Measurements from ENCODE around the gene PIK3CD. TPM values are rescaled to one million over a fixed set of nuclear protein-coding genes. Genes with fewer than 3 reads are reported as not detected.

The PIK3CD gene
- total and polyA plus RNA-seq, 2 of the 8 experiments (the other 6 are each of a cell fraction or from before 2014, with no cell fraction given), result 20.6 to 24.1 TPM

- no peak overlapping the region for H2BK20ac ChIP-seq (ENCODE audit: low read length)
- H3K79me2 ChIP-seq (ENCODE audit: control insufficient read depth in 1 of 2, insufficient read depth in 2 of 2, low read length in 2 of 2), result no peaks in the 10 kb centered on the region
- TF ChIP-seq USF2 (IDR thresholded peaks at IDR 0.05; ENCODE audit: low read length), result no peak
- TF ChIP-seq ASH2L (IDR thresholded peaks at IDR 0.05; ENCODE audit: low read length), result no peak
- no peak for TF ChIP-seq POLR2AphosphoS5 (IDR thresholded peaks at IDR 0.05; ENCODE audit: low read depth, low read length)
- TF ChIP-seq FOSL1 (IDR thresholded peaks at IDR 0.05; ENCODE audit: insufficient read depth, low read depth, low read length), result no peak
- TF ChIP-seq EGR1 (IDR thresholded peaks at IDR 0.05; ENCODE audit: borderline replicate concordance, low read depth, low read length), result no peak
- no peak for TF ChIP-seq NRF1 (IDR thresholded peaks at IDR 0.05; ENCODE audit: low read depth, low read length)
- no peak for TF ChIP-seq CHD2 (IDR thresholded peaks at IDR 0.05; ENCODE audit: low read length)
- no peak for TF ChIP-seq POU5F1 (IDR thresholded peaks at IDR 0.05; ENCODE audit: low read depth, low read length)
- no peak for TF ChIP-seq CBX8 (IDR thresholded peaks at IDR 0.05; ENCODE audit: borderline replicate concordance, low read depth, low read length)
- no peak overlapping the region for H2BK15ac ChIP-seq (ENCODE audit: low read length)
- WGBS, 2 experiments (ENCODE audit: extremely low coverage in 1 of 2, insufficient coverage in 1 of 2, insufficient read length in 1 of 2, insufficient replicate concordance in 2 of 2, low coverage in 1 of 2, low lambda C conversion rate in 2 of 2, missing lambda C conversion rate in 1 of 2), result 93% methylated on average over 9 of the region's 9 CpGs; no CpG with 5 or more reads in 1 of the 2 experiments
- CTCF ChIA-PET (ENCODE audit: partially characterized antibody), result interaction anchor here (0.6 to 6.2 kb wide), 2 partner anchors 14 to 95 kb away, joined by 3 to 32 read pairs; no protein-coding TSS in a partner anchor
- no peak overlapping the region for H3K4me2 ChIP-seq (ENCODE audit: insufficient read depth in 1 of 2, low read depth in 2 of 2, low read length in 2 of 2)
- no peaks in the 10 kb centered on the region; the same call in 1 of the 2 replicates for H3K79me1 ChIP-seq (ENCODE audit: low read depth, low read length)
- H4K20me1 ChIP-seq (replicated peaks in 1 of 2; ENCODE audit: control insufficient read depth in 1 of 2, insufficient read depth in 2 of 2, low read length in 2 of 2), result peaks cover 3 to 8% of the 10 kb centered on the region in 2 experiments
- no peak overlapping the region for H4K5ac ChIP-seq (ENCODE audit: insufficient read length, low read depth, low read length)
- H2BK120ac ChIP-seq (replicated peaks; ENCODE audit: low read depth, low read length), result no peak overlapping the region
- H3K4ac ChIP-seq (replicated peaks; ENCODE audit: insufficient read length, low read depth, low read length), result no peak overlapping the region
- no peak overlapping the region for H4K8ac ChIP-seq (ENCODE audit: extremely low read depth, insufficient read depth, low read length)
- H3K4me1 ChIP-seq (replicated peaks in 1 of 4; ENCODE audit: control insufficient read depth in 3 of 4, insufficient read depth in 4 of 4, low read length in 3 of 4), result no peaks in the 10 kb centered on the region; a peak in 1 of 7 replicates
- no peak overlapping the region for H3K9ac ChIP-seq (replicated peaks in 1 of 4; ENCODE audit: extremely low read depth in 1 of 4, low read depth in 3 of 4, low read length in 3 of 4)
- no peak overlapping the region for H3K56ac ChIP-seq (replicated peaks; ENCODE audit: insufficient read length, low read depth, low read length)
- peaks cover 6 to 28% (median 19%) of the 10 kb centered on the region in 4 experiments; a peak in 7 of 8 replicates for H3K36me3 ChIP-seq (ENCODE audit: control insufficient read depth in 2 of 4, insufficient read depth in 4 of 4, low read length in 3 of 4)
- H3K27me3 ChIP-seq (replicated peaks in 1 of 4; ENCODE audit: control insufficient read depth in 3 of 4, extremely low read depth in 1 of 4, insufficient read depth in 3 of 4, low read length in 3 of 4), result no peaks in the 10 kb centered on the region
- H3K23ac ChIP-seq (ENCODE audit: insufficient read length), result no peak overlapping the region
- no peak overlapping the region for H3K18ac ChIP-seq (ENCODE audit: extremely low read depth, low read length)
- H3K4me3 ChIP-seq (ENCODE audit: extremely low read depth in 1 of 4, insufficient read depth in 2 of 4, low read depth in 3 of 4, low read length in 4 of 4), result no peak overlapping the region
- H3K23me2 ChIP-seq (ENCODE audit: low read depth, low read length), result no peaks in the 10 kb centered on the region
- POLR2A ChIA-PET (ENCODE audit: partially characterized antibody), result interaction anchor here (1.3 kb wide), 1 partner anchor 13 kb away, joined by 4 read pairs; no protein-coding TSS in a partner anchor
- H2BK12ac ChIP-seq (ENCODE audit: low read depth, low read length), result no peak overlapping the region
- no peak overlapping the region for H2BK5ac ChIP-seq (ENCODE audit: low read depth, low read length)
- no peak overlapping the region for H3K14ac ChIP-seq (ENCODE audit: insufficient read length)
- no peak overlapping the region for H2AK5ac ChIP-seq (ENCODE audit: low read depth, low read length)
- no peak for DNase-seq (ENCODE audit: low read depth in 1 of 2, low spot score in 2 of 2)
- no peak for FAIRE-seq
- no peak overlapping the region for H3K27ac ChIP-seq (ENCODE audit: low read depth, low read length)
- no peak overlapping the region for H2AFZ ChIP-seq (ENCODE audit: low read length)
- no peaks in the 10 kb centered on the region for H3K9me3 ChIP-seq (ENCODE audit: insufficient read depth in 2 of 2, low read depth in 1 of 2, low read length in 1 of 2)
- H4K91ac ChIP-seq (replicated peaks; ENCODE audit: insufficient read length, low read length), result no peak overlapping the region
Measured at GRCh38 chr1:9602794-9603167, 48.8 kb upstream of the PIK3CD start.

Measured in H1 (cell line).